Raji (cell line): Measurements from ENCODE around the gene TMEM208.
A peak's percentile ranks its signal among the peaks of the same experiment; 100 is the strongest.

Experiments
- POLR2A ChIP-seq: IDR thresholded peaks from 2 replicates; pipeline ENCODE4 v1.6.1; 2011; ENCODE audit warnings: low read depth, low read length, control low read depth; ENCODE audit not compliant: insufficient read depth

The TMEM208 gene

GRCh38 chr16:67258161-67258835 lies 31.4 kb downstream of the TMEM208 start:
- TF ChIP-seq POLR2A, result no peak

DNA sequence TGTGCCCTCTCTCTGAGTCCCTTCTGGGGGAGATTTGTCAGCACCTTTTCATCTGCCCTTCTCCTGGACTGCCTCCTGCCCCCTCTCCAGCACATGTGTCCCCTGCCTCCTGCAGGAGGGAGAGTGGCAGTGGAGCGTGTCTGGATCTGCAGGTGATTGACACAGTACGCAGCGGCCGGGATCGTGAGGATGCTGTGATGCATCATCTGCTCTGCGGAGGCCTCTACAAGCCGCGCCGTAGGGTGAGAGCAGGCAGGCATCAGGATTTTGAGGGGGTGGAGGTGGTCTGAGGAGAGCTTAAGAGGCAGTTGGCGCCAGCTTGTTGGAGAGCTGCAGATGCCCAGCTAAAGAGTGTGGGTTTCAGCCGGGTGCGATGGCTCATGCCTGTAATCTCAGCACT lies 32.8 kb downstream of the TMEM208 start:
- no peak for TF ChIP-seq POLR2A

- no peak for TF ChIP-seq POLR2A
These were observed 33.6 kb downstream of the TMEM208 start for GRCh38 chr16:67260426-67261063.

DNA sequence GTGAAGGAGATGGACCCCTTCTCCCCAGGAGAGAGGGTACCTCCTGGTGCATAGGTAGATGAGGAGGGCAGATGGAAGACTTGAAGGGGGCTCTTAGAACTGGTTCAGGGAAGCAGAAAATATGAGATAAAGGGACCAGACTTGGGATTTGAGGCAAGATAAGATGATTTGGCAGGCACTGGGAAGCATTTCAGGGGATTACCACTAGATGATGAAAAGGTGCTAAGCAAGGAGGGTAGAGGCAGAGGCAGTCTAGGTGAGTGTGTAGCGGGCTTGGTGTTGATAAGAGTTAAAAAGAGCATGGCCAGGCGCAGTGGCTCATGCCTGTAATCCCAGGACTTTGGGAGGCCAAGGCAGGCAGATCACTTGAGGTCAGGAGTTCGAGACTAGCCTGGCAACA lies 36.3 kb downstream of the TMEM208 start:
- no peak for TF ChIP-seq POLR2A

GRCh38 chr16:67264277-67264676 lies 37.3 kb downstream of the TMEM208 start:
- no peak for TF ChIP-seq POLR2A

DNA sequence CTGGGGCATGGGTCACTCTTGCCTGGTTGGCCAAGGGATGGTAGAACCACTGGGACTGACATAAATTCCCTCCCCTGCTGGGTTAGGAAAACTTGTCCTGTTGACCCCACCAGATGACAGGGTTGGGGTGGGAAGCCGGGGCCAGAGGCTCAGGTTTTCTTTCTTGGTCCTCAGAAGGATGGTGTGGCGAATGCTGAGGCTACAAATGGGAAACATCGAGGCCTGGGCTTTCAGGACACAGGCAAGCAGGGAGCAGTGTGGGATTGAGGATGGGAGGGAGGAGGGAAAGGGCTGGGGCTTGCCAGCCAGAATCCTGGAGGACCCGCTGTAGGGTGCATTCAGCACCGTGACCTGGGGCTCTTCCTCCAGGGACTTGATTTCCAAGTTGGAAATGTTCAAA lies 37.9 kb downstream of the TMEM208 start:
- TF ChIP-seq POLR2A, result no peak

DNA sequence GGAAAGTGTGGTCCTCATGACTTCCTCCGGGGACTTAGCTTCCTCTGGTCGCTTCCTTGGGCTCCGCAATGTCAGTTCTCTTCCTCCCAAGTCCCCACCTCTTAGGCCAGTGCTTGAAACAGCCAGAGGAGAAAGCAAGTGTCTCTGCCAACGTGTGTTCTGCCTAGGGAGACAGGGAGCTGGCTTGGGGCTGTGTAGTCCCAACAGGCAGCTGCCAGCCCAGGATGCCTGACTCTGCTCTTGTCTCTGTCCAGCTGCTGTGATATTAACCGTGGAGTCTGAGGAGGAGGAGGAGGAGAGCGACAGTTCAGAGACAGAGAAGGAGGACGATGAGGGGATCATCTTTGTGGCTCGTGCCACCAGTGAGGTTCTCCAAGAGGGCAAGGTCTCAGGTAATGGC lies 38.9 kb downstream of the TMEM208 start:
- no peak for TF ChIP-seq POLR2A

DNA sequence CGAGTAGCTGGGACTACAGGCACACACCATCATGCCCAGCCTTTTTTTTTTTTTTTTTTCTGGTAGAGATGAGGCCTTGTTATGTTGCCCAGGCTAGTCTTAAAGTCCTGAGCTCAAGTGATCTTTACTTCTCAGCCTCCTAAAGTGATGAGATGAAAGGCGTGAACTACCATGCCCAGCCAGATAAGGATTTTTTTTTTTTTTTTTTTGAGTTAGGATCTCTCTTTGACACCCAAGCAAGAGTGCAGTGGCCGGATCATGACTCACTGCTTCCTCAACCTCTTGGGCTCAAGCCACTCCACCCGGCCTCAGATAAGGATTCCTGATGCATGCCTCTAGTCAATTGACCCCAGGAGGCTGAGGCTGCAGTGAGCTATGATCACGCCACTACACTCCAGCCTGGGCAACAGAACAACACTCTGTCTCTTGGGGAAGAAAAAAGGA lies 41.2 kb downstream of the TMEM208 start:
- TF ChIP-seq POLR2A, result no peak

DNA sequence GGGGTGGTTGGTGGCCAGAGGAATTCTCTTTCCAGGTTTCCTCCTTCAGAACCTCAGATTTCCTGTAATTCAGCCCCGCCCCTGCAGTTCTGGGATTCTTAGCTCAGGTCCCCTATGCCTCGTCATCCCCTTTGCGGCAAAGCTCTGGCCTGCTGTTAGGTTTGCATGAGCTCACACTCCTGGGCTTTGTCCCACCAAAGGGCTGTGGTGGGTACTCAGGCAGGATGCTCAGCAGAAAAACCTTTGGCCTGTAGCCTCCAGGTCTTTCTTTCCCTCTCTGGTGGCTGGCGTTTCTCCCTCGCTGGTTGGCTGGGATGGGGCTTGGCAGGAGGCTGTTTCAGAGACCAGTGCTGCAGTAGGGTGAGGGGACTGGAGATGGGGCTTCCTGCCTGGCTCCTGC lies 42.8 kb downstream of the TMEM208 start:
- no peak for TF ChIP-seq POLR2A

- peak; percentile 15; the same call in 1 of the 2 replicates for TF ChIP-seq POLR2A
These were observed 44.0 kb downstream of the TMEM208 start for GRCh38 chr16:67270931-67271338.

GRCh38 chr16:67271446-67271845 lies 44.5 kb downstream of the TMEM208 start:
- no peak for TF ChIP-seq POLR2A

GRCh38 chr16:67275321-67275720 lies 48.4 kb downstream of the TMEM208 start:
- no peak for TF ChIP-seq POLR2A

GRCh38 chr16:67277294-67277998 lies 50.5 kb downstream of the TMEM208 start:
- TF ChIP-seq POLR2A, result no peak

DNA sequence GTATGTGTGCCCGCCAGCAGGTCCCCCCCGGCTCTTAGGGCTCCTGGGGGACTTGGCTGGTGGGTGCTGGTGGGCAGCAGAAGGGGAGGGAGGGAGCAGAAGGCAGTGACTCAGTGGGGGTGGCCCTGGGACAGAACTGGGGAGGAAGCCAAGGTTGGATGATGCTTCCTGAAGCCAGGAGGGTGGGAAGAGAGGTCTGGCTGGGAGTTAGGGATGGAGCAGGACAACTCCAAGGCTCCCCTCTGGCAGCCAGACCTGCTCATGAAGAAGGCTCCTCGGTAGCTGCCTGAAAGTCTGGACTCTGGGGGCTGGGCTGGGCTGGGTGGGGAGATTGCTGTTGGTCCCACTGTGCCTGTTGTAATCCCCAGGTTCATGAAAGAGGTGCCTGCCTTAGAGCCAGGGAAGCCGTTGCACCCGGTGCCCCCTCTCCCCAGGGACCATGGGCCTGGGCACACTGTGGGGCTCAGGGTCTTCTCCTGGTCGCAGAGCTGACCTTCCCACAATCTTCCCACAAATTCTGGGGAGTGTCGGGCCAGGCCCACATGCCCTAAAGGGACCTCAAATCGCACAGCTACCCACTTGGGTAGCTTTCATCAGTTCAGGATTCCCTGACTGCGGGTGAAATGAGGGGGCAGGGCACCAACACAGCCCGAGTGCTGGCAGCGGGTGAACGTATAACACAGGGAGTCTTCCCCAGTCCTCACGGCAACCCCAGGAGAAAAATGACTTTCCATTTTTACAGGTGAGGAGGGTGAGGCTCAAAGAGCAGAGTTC lies 51.3 kb downstream of the TMEM208 start:
- TF ChIP-seq POLR2A, result no peak
